Rectal smooth muscle tissue (tissue), 1 donor: ENCODE results near the gene PACSIN3.

Source experiments
- H3K27ac ChIP-seq: one replicate; pipeline ENCODE4 v1.7.0; 2013; ENCODE audit warnings: low read depth, low read length, inconsistent platforms
- H3K27me3 ChIP-seq: one replicate; pipeline ENCODE4 v1.7.0; 2013; ENCODE audit warnings: low read length; ENCODE audit not compliant: control insufficient read depth, insufficient read depth
- H3K36me3 ChIP-seq: one replicate; pipeline ENCODE4 v1.7.0; 2013; ENCODE audit warnings: low read length; ENCODE audit not compliant: control insufficient read depth, insufficient read depth
- H3K4me1 ChIP-seq: one replicate; pipeline ENCODE4 v1.7.0; 2013; ENCODE audit warnings: low read length; ENCODE audit not compliant: control insufficient read depth, insufficient read depth
- H3K4me3 ChIP-seq: one replicate; pipeline ENCODE4 v1.7.0; 2013; ENCODE audit warnings: low read length
- H3K9ac ChIP-seq: one replicate; pipeline ENCODE4 v1.7.0; 2013; ENCODE audit warnings: low read length

Gene PACSIN3

DNA sequence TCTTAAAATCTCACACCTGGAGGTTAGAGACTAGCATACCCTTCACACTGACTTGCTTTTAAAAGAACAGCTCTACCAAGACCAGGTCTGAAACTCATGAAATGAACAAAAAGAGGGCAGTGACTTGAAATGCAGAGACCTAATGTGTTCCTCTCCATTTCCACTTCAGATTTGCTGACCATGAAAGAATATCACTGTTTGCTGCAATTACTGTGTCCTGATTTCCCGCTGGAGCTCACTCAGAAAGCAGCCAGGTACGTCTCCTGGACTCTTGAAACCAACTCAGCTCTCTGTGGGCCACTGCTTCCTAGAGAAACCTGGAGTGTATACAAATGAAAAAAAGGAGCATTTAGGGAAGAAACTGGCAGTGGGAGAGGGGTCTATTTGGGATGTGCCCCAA is 48.8 kb downstream of the PACSIN3 start:
- Histone ChIP-seq H3K27ac (no peak overlapping the region), H3K36me3 (no peaks in the 10 kb centered on the region), H3K27me3 (no peaks in the 10 kb centered on the region), H3K9ac (no peak overlapping the region), H3K4me3 (no peak overlapping the region), H3K4me1 (no peaks in the 10 kb centered on the region)

GRCh38 chr11:47136921-47137320 is 49.3 kb downstream of the PACSIN3 start:
- no peaks in the 10 kb centered on the region for H3K36me3 ChIP-seq
- H3K27ac ChIP-seq: no peak overlapping the region

DNA sequence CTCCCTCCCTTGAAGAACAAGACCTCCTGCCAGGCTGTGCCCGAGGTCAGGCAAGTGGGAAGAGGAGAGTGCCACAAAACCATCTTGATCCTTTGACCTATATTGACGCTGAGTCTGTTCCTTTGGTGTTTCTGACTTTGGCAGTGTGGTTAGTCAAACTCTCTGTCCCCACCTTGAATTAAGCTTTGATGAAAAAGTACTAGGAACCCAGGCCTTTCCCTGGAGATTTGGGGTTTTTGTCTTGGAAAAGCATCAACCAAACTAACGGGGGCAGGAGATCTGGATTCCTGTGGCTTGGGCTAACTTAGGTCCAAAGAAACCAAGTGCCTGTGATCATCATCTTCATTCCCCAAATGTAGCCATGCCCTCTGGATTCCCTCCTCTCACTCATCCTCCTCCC is 49.9 kb downstream of the PACSIN3 start:
- no peaks in the 10 kb centered on the region for H3K27me3 ChIP-seq
- H3K4me3 ChIP-seq: no peak overlapping the region
- H3K36me3 ChIP-seq: no peaks in the 10 kb centered on the region
- H3K4me1 ChIP-seq: no peaks in the 10 kb centered on the region
- H3K9ac ChIP-seq: no peak overlapping the region
- no peak overlapping the region for H3K27ac ChIP-seq

More at GRCh38 chr11:47136921-47137320, 49.3 kb downstream of the PACSIN3 start:
- Histone ChIP-seq H3K9ac (no peak overlapping the region), H3K4me1 (no peaks in the 10 kb centered on the region), H3K4me3 (no peak overlapping the region), H3K27me3 (no peaks in the 10 kb centered on the region)

DNA sequence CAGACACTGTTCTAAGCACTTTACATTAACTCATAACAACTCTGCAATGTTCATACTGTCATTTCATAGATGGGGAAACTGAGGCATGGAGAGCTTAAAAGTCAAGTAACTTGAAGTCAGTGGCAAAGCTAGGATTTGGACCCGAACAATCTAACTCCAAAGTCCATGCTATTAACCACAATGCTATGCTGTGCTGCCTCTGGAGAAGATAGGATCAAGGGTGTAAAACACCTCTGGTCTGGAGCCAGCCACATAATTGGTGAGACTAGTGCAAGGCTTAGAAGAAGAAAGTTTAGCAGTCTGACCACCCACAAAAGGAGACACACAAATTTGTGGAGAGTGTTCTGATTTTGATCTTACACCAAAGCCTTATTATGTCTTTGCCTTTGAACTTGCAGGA is 53.3 kb downstream of the PACSIN3 start:
- Histone ChIP-seq H3K4me1 (no peaks in the 10 kb centered on the region), H3K9ac (no peak overlapping the region), H3K4me3 (no peak overlapping the region), H3K36me3 (no peaks in the 10 kb centered on the region), H3K27me3 (no peaks in the 10 kb centered on the region), H3K27ac (no peak overlapping the region)

DNA sequence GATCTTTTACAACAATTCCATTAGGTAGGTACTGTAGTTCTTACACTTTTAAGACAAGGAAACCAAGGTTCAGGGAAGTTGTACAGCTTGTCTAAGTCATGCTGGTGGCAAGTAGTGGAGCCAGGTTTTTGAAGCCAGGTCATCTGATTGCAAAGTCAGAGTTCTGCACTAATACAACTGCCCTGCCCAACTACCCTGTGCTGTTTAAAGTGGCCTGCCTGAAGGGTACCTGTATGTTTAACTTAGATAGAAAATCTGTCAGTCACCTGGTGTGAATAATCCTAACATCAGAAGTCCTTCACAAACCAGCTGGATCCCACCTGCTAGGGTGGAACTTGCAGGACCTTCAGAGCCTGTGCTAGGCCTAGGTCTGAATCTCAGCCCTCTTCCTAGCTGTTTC is 53.7 kb downstream of the PACSIN3 start:
- no peak overlapping the region for H3K9ac ChIP-seq
- no peaks in the 10 kb centered on the region for H3K4me1 ChIP-seq
- H3K27ac ChIP-seq: no peak overlapping the region
- H3K36me3 ChIP-seq: no peaks in the 10 kb centered on the region
- H3K27me3 ChIP-seq: no peaks in the 10 kb centered on the region
- H3K4me3 ChIP-seq: no peak overlapping the region

- Histone ChIP-seq H3K4me3 (no peak overlapping the region), H3K27me3 (no peaks in the 10 kb centered on the region), H3K4me1 (no peaks in the 10 kb centered on the region), H3K27ac (no peak overlapping the region), H3K36me3 (no peaks in the 10 kb centered on the region), H3K9ac (no peak overlapping the region)
Measured at GRCh38 chr11:47131136-47131535, 55.1 kb downstream of the PACSIN3 start.

- Histone ChIP-seq H3K9ac (no peak overlapping the region), H3K4me1 (no peaks in the 10 kb centered on the region), H3K4me3 (no peak overlapping the region), H3K27ac (no peak overlapping the region), H3K27me3 (no peaks in the 10 kb centered on the region), H3K36me3 (no peaks in the 10 kb centered on the region)
Measured at GRCh38 chr11:47130543-47130942, 55.7 kb downstream of the PACSIN3 start.
